Keratinocyte (primary cell): ENCODE measurements around the gene COL4A6. TPM values are rescaled to one million over a fixed set of nuclear protein-coding genes. Genes with fewer than 3 reads are reported as not detected.

Source experiments
- DNase-seq: peaks from one replicate; pipeline ENCODE4 v3.0.0-alpha.2; 2011; ENCODE audit warnings: low read depth, missing footprints, low spot score
- FAIRE-seq: peaks from 2 replicates; lab custom pipeline; 2011; peaks lifted over from hg19 to GRCh38; lab: Jason Lieb, UNC
- H2AFZ ChIP-seq: 2 replicates; pipeline ENCODE4 v1.6.0; 2012; ENCODE audit warnings: low read length, control low read depth, inconsistent platforms; ENCODE audit not compliant: control insufficient read depth
- H3K27ac ChIP-seq: 2 replicates; pipeline ENCODE4 v1.5.1; 2011; ENCODE audit warnings: low read length; ENCODE audit not compliant: control insufficient read depth, insufficient read depth
- H3K27me3 ChIP-seq: 3 replicates; pipeline ENCODE4 v1.6.0; 2011; ENCODE audit warnings: low read length; ENCODE audit not compliant: control insufficient read depth, insufficient read depth; ENCODE audit errors: extremely low read depth
- H3K36me3 ChIP-seq, 2 experiments: 2 replicates in 1 of 2; 3 replicates in 1 of 2; pipeline ENCODE4 v1.5.1; 2011; ENCODE audit warnings: low read length in 2 of 2, mild to moderate bottlenecking in 1 of 2; ENCODE audit not compliant: control insufficient read depth in 2 of 2, insufficient read depth in 2 of 2; ENCODE audit errors: extremely low read depth in 1 of 2
- H3K4me1 ChIP-seq: 3 replicates; pipeline ENCODE4 v1.5.1; 2011; ENCODE audit warnings: low read length; ENCODE audit not compliant: control insufficient read depth, insufficient read depth; ENCODE audit errors: extremely low read depth
- H3K4me2 ChIP-seq: 3 replicates; pipeline ENCODE4 v1.6.0; 2011; ENCODE audit warnings: low read depth, low read length; ENCODE audit not compliant: control insufficient read depth, insufficient read depth; ENCODE audit errors: extremely low read depth
- H3K4me3 ChIP-seq, 3 experiments: fragments of 200-600 bp in 1 of 3; sonication (generic) in 1 of 3; 2 replicates in 2 of 3; 3 replicates in 1 of 3; pipeline ENCODE4 v1.5.1; 2011 to 2016; ENCODE audit warnings: low read length in 3 of 3, mild to moderate bottlenecking in 3 of 3, control low read depth in 2 of 3, inconsistent platforms in 1 of 3, low read depth in 1 of 3, mixed read lengths in 1 of 3, mixed run types in 1 of 3, moderate library complexity in 1 of 3; ENCODE audit not compliant: control insufficient read depth in 2 of 3, insufficient read depth in 2 of 3; ENCODE audit errors: extremely low read depth in 1 of 3
- H3K79me2 ChIP-seq: 2 replicates; pipeline ENCODE4 v1.6.0; 2012; ENCODE audit warnings: low read length; ENCODE audit not compliant: control insufficient read depth, insufficient read depth
- H3K9ac ChIP-seq: 3 replicates; pipeline ENCODE4 v1.6.0; 2011; ENCODE audit warnings: low read length; ENCODE audit not compliant: control insufficient read depth, insufficient read depth; ENCODE audit errors: extremely low read depth
- H3K9me1 ChIP-seq: 3 replicates; pipeline ENCODE4 v1.6.0; 2011; ENCODE audit warnings: low read length; ENCODE audit not compliant: control insufficient read depth, insufficient read depth; ENCODE audit errors: extremely low read depth
- H3K9me3 ChIP-seq: 2 replicates; pipeline ENCODE4 v1.5.1; 2012; ENCODE audit warnings: low read depth, low read length; ENCODE audit not compliant: control insufficient read depth
- H4K20me1 ChIP-seq: 3 replicates; pipeline ENCODE4 v1.6.0; 2011; ENCODE audit warnings: low read length; ENCODE audit not compliant: control insufficient read depth, insufficient read depth; ENCODE audit errors: extremely low read depth
- EZH2 ChIP-seq: IDR thresholded peaks from one replicate; pipeline ENCODE4 v1.6.1; 2012; ENCODE audit warnings: inconsistent platforms, mild to moderate bottlenecking, low read length, moderate library complexity
- dilution Hi-C: fragments of 300-500 bp; cut with MboI; formaldehyde crosslinking; loops from one replicate; pipeline ENCODE4 v1.7.0; 2020; ENCODE audit warnings: low sequenced_read_pairs; ENCODE audit not compliant: extremely low pct_ligation_motif_present
- polyA plus RNA-seq, 5 experiments: library from polyadenylated mRNA; depleted of rRNA in 3 of 5; stranded (reverse) in 3 of 5; stranded (forward) in 1 of 5; unstranded in 1 of 5; fragments of >200 nt; gene quantifications; 1 replicate in 1 of 5; 2 replicates in 3 of 5; 3 replicates in 1 of 5; pipeline versions ENCODE4 v1.2.1 to v1.2.3, GENCODE V29; 2011 to 2012; ENCODE audit warnings: missing spikeins in 2 of 5, low read depth in 1 of 5, low replicate concordance in 1 of 5
- TF ChIP-seq, protein P1 (sequence below), 3 experiments: IDR thresholded peaks in 1 of 3; conservative IDR thresholded peaks in 1 of 3; optimal IDR thresholded peaks in 1 of 3; 2 replicates in 2 of 3; 3 replicates in 1 of 3; pipeline versions ENCODE3 to v1.5.1; 2011; ENCODE audit warnings: low read length in 3 of 3, mild to moderate bottlenecking in 3 of 3, moderate library complexity in 2 of 3, control low read depth in 1 of 3, inconsistent platforms in 1 of 3; ENCODE audit not compliant: insufficient read depth in 2 of 3; ENCODE audit errors: extremely low read depth in 1 of 3

COL4A6 gene
- polyA plus RNA-seq, 1 donor (not counting 4 experiments of a cell fraction or from before 2014, with no cell fraction given), result 18.8 TPM

DNA sequence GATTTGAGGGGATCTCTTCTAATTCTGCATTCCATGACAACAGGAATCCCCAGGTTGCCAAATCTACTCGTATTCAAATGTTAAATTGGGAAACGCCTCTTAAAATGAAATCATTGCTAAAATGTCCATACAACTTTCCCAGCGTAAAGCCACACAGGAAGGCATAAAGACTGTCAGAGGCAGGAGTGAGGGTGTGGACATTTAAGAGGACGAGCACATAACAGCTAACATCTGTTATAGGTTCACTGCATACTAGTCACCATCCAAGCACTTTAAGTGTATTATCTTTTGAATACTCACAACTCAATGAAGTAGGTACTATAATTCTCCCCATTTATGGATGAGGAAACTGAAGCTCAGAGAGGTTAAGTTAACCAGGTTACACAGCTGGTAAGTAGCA is 311.1 kb downstream of the COL4A6 start:
- Histone ChIP-seq H4K20me1 (no peaks in the 10 kb centered on the region), H3K4me2 (no peak overlapping the region), H3K27me3 (no peaks in the 10 kb centered on the region), H3K9me3 (no peaks in the 10 kb centered on the region), H3K9me1 (no peaks in the 10 kb centered on the region), H3K27ac (no peak overlapping the region), H3K9ac (no peak overlapping the region), H3K4me3 (no peak overlapping the region), H2AFZ (no peak overlapping the region), H3K36me3 (no peaks in the 10 kb centered on the region), H3K79me2 (no peaks in the 10 kb centered on the region), H3K4me1 (peaks cover 25% of the 10 kb centered on the region)
- dilution Hi-C loops, result no loop called here
- FAIRE-seq, result no peak
- TF ChIP-seq, protein P1, sequence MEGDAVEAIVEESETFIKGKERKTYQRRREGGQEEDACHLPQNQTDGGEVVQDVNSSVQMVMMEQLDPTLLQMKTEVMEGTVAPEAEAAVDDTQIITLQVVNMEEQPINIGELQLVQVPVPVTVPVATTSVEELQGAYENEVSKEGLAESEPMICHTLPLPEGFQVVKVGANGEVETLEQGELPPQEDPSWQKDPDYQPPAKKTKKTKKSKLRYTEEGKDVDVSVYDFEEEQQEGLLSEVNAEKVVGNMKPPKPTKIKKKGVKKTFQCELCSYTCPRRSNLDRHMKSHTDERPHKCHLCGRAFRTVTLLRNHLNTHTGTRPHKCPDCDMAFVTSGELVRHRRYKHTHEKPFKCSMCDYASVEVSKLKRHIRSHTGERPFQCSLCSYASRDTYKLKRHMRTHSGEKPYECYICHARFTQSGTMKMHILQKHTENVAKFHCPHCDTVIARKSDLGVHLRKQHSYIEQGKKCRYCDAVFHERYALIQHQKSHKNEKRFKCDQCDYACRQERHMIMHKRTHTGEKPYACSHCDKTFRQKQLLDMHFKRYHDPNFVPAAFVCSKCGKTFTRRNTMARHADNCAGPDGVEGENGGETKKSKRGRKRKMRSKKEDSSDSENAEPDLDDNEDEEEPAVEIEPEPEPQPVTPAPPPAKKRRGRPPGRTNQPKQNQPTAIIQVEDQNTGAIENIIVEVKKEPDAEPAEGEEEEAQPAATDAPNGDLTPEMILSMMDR (optimal IDR thresholded peaks at IDR 0.05 in 1 of 3, IDR thresholded peaks at IDR 0.05 in 1 of 3, conservative IDR thresholded peaks at IDR 0.05 in 1 of 3; ENCODE audit: extremely low read depth in 1 of 3, insufficient read depth in 2 of 3, low read length in 3 of 3), result no peak
- no peak for TF ChIP-seq EZH2
- no peak for DNase-seq

DNA sequence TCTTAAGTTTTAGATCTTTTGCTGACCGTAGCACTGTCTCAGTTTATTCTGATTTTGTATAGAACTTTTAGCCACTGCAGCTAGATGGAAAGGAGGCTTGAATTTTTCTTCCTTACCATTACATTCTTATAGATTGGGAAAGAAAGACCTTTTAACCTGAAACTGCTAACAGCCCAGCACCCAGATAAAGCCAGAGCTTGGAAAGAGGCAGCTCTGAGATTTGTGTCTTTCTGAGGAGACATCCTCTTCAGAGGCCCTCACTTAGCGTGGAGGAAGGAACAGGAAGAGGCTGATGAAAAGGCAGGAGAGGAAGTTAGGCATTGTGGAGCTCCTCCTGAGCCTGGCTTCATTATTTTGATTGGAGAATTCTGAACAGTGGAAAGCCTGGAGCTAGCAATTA is 311.6 kb downstream of the COL4A6 start:
- dilution Hi-C loops, result no loop called here
- H3K27me3 ChIP-seq, result no peaks in the 10 kb centered on the region
- no peak overlapping the region for H3K4me2 ChIP-seq
- no peaks in the 10 kb centered on the region for H3K36me3 ChIP-seq
- H3K4me1 ChIP-seq, result peaks cover 25% of the 10 kb centered on the region
- no peaks in the 10 kb centered on the region for H3K79me2 ChIP-seq
- no peaks in the 10 kb centered on the region for H3K9me3 ChIP-seq
- no peak overlapping the region for H3K27ac ChIP-seq
- no peaks in the 10 kb centered on the region for H3K9me1 ChIP-seq
- DNase-seq, result no peak
- no peaks in the 10 kb centered on the region for H4K20me1 ChIP-seq
- no peak overlapping the region for H3K9ac ChIP-seq
- H3K4me3 ChIP-seq, result no peak overlapping the region
- H2AFZ ChIP-seq, result no peak overlapping the region
- TF ChIP-seq, protein P1 (optimal IDR thresholded peaks at IDR 0.05 in 1 of 3, IDR thresholded peaks at IDR 0.05 in 1 of 3, conservative IDR thresholded peaks at IDR 0.05 in 1 of 3; ENCODE audit: extremely low read depth in 1 of 3, insufficient read depth in 2 of 3, low read length in 3 of 3), result no peak
- no peak for TF ChIP-seq EZH2
- FAIRE-seq, result no peak
